ENCODE measurements around the gene LRRC4.

The LRRC4 gene

DNA sequence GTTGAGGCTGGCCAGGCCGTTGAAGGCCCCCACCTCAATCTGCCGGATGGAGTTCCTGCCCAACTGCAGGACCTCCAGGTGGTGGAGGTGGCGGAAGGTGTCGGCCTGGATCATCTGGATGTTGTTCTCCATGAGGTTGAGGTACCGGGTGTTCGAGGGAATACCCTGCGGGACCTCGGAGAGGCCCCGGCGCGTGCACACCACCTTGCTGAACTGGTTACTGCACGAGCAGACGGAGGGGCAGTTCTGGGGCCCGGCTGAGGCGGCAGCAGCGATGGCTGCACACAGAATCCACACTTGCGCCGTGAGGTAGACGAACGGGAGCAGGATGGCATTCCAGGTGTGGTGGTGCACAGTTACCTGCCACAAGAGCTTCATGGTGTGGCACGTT, 979 bp downstream of the LRRC4 start:
- peaks cover 0 to 11% of the 10 kb centered on the region in 2 experiments; a peak in 1 of 3 replicates for H3K36me3 ChIP-seq (ENCODE audit: control insufficient read depth in 2 of 2, insufficient read depth in 1 of 2, low read length in 2 of 2)
- no peak overlapping the region for H3K27ac ChIP-seq (ENCODE audit: extremely low read depth, low read depth, low read length)
- no peaks in the 10 kb centered on the region for H3K9me3 ChIP-seq (ENCODE audit: control insufficient read depth, insufficient read depth, low read depth, low read length)
- H3K4me1 ChIP-seq (ENCODE audit: control insufficient read depth, insufficient read depth, low read length), result no peaks in the 10 kb centered on the region; the same call in none of the 2 replicates
- H3K4me3 ChIP-seq (ENCODE audit: low read depth, low read length), result no peak overlapping the region
- TF ChIP-seq, protein P1, sequence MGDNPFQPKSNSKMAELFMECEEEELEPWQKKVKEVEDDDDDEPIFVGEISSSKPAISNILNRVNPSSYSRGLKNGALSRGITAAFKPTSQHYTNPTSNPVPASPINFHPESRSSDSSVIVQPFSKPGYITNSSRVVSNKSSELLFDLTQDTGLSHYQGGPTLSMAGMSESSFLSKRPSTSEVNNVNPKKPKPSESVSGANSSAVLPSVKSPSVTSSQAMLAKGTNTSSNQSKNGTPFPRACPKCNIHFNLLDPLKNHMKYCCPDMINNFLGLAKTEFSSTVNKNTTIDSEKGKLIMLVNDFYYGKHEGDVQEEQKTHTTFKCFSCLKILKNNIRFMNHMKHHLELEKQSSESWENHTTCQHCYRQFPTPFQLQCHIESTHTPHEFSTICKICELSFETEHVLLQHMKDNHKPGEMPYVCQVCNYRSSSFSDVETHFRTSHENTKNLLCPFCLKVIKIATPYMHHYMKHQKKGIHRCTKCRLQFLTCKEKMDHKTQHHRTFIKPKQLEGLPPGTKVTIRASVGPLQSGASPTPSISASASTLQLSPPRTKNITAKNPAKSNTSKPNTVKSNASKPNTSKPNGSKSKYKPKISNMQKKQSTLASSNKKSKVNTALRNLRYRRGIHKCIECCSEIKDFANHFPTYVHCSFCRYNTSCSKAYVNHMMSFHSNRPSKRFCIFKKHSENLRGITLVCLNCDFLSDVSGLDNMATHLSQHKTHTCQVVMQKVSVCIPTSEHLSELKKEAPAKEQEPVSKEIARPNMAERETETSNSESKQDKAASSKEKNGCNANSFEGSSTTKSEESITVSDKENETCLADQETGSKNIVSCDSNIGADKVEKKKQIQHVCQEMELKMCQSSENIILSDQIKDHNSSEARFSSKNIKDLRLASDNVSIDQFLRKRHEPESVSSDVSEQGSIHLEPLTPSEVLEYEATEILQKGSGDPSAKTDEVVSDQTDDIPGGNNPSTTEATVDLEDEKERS (tag by site-specific recombination; IDR thresholded peaks at IDR 0.05), result no peak
- TF ChIP-seq ZNF416 (tag by site-specific recombination; IDR thresholded peaks at IDR 0.05), result no peak
- TF ChIP-seq ZNF175 (tag by site-specific recombination; IDR thresholded peaks at IDR 0.05), result no peak
- TF ChIP-seq ZBTB11 (tag by site-specific recombination; conservative IDR thresholded peaks at IDR 0.05; ENCODE audit: low read depth), result no peak
- no peak for TF ChIP-seq ZNF18 (tag by site-specific recombination; IDR thresholded peaks at IDR 0.05)
- TF ChIP-seq ZFP3 (tag by site-specific recombination; IDR thresholded peaks at IDR 0.05; ENCODE audit: low read depth), result no peak
- TF ChIP-seq ZNF785 (tag by site-specific recombination; IDR thresholded peaks at IDR 0.05), result no peak
- TF ChIP-seq, protein P2, sequence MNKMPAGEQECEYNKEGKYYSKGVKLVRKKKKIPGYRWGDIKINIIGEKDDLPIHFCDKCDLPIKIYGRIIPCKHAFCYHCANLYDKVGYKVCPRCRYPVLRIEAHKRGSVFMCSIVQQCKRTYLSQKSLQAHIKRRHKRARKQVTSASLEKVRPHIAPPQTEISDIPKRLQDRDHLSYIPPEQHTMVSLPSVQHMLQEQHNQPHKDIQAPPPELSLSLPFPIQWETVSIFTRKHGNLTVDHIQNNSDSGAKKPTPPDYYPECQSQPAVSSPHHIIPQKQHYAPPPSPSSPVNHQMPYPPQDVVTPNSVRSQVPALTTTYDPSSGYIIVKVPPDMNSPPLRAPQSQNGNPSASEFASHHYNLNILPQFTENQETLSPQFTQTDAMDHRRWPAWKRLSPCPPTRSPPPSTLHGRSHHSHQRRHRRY (tag by site-specific recombination; IDR thresholded peaks at IDR 0.05), result no peak
- TF ChIP-seq MZF1 (tag by site-specific recombination; IDR thresholded peaks at IDR 0.05; ENCODE audit: borderline replicate concordance), result no peak
- TF ChIP-seq ZSCAN30 (tag by site-specific recombination; IDR thresholded peaks at IDR 0.05), result no peak
- no peak for TF ChIP-seq ZNF843 (tag by site-specific recombination; IDR thresholded peaks at IDR 0.05)
- TF ChIP-seq, protein P3, sequence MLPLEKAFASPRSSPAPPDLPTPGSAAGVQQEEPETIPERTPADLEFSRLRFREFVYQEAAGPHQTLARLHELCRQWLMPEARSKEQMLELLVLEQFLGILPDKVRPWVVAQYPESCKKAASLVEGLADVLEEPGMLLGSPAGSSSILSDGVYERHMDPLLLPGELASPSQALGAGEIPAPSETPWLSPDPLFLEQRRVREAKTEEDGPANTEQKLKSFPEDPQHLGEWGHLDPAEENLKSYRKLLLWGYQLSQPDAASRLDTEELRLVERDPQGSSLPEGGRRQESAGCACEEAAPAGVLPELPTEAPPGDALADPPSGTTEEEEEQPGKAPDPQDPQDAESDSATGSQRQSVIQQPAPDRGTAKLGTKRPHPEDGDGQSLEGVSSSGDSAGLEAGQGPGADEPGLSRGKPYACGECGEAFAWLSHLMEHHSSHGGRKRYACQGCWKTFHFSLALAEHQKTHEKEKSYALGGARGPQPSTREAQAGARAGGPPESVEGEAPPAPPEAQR (tag by site-specific recombination; IDR thresholded peaks at IDR 0.05), result no peak
- TF ChIP-seq, protein P4, sequence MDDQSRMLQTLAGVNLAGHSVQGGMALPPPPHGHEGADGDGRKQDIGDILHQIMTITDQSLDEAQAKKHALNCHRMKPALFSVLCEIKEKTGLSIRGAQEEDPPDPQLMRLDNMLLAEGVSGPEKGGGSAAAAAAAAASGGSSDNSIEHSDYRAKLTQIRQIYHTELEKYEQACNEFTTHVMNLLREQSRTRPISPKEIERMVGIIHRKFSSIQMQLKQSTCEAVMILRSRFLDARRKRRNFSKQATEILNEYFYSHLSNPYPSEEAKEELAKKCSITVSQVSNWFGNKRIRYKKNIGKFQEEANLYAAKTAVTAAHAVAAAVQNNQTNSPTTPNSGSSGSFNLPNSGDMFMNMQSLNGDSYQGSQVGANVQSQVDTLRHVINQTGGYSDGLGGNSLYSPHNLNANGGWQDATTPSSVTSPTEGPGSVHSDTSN (CRISPR knock-in tag; IDR thresholded peaks at IDR 0.05), result no peak
- no peak for TF ChIP-seq GLIS1 (tag by site-specific recombination; IDR thresholded peaks at IDR 0.05)
- ChIA-PET CTCF (interaction anchor here (0.6 to 1.7 kb wide), 3 partner anchors 10 to 322 kb away, joined by 3 to 5 read pairs (median 4); no protein-coding TSS in a partner anchor), POLR2A (interaction anchor here (1.1 to 1.4 kb wide), 2 partner anchors 9 to 32 kb away, joined by 3 read pairs; no protein-coding TSS in a partner anchor)

All from HEK293 (cell line).